Left ventricle myocardium inferior (tissue), 1 donor: Measurements from ENCODE around the gene TCF12. TPM values are rescaled to one million over a fixed set of nuclear protein-coding genes. Genes with fewer than 3 reads are reported as not detected.

Experiments
- DNase-seq: peaks from one replicate; pipeline ENCODE4 v3.0.0-alpha.2; 2020
- H3K27ac ChIP-seq: fragments of 200-600 bp; replicated peaks from 2 replicates; pipeline ENCODE4 v1.8.0; 2021
- H3K27me3 ChIP-seq: fragments of 200-600 bp; 2 replicates; pipeline ENCODE4 v1.8.0; 2021; ENCODE audit warnings: low read depth
- H3K36me3 ChIP-seq: fragments of 200-600 bp; 2 replicates; pipeline ENCODE4 v1.8.0; 2021
- H3K4me1 ChIP-seq: fragments of 200-600 bp; 2 replicates; pipeline ENCODE4 v1.8.0; 2021
- H3K4me3 ChIP-seq: fragments of 200-600 bp; 2 replicates; pipeline ENCODE4 v1.8.0; 2021; ENCODE audit warnings: mild to moderate bottlenecking, moderate library complexity
- H3K9me3 ChIP-seq: fragments of 200-600 bp; replicated peaks from 2 replicates; pipeline ENCODE4 v1.8.0; 2021
- intact Hi-C: fragments of 100-400 bp; cut with micrococcal nuclease; formaldehyde crosslinking; loops from one replicate; pipeline ENCODE4 v1.11.0; 2022
- total RNA-seq: library from RNA; stranded (reverse); fragmentation: NEBNext Ultra II Directional; extraction: Animal tissue kit (Norgen Biotek cat#: 25700); gene quantifications from one replicate; pipeline ENCODE4 v1.2.1, GENCODE V29; 2021
- TF ChIP-seq, protein P1 (sequence below): fragments of 200-600 bp; IDR thresholded peaks from 2 replicates; pipeline ENCODE4 v1.8.0; 2021; ENCODE audit warnings: antibody characterized with exemption, mild to moderate bottlenecking, borderline replicate concordance
- donor health status: DM: no; HTN: yes; CAD: no; lungs with severe emphysema.

The TCF12 gene
- total RNA-seq, 1 donor from 2014 or later, result 52.1 TPM

DNA sequence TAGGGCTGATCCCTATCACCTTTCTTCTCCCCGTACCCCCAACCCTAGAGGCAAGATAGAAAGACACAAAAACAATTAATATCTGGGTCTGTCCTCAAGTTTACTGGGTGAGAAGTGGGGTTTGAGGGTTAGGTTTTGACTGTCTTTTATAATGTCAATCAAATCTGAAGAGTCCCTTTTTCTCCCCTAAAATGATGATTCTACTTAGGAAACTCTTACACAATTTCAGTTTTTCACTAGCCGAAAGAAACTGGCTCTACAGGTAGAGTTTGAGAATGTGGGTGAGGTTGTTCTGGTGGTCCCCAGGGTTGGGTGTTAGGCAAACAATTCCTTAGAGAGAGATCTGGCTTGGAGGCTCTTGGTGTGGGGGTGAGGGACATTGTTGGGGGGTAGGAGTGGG lies 189.9 kb downstream of the TCF12 start:
- H3K9me3 ChIP-seq, result no peaks in the 10 kb centered on the region
- H3K27me3 ChIP-seq, result no peaks in the 10 kb centered on the region
- intact Hi-C loops, result no loop called here
- peaks cover 6% of the 10 kb centered on the region for H3K4me1 ChIP-seq
- H3K36me3 ChIP-seq, result no peaks in the 10 kb centered on the region
- H3K4me3 ChIP-seq, result no peak overlapping the region
- no peak overlapping the region for H3K27ac ChIP-seq
- TF ChIP-seq, protein P1, sequence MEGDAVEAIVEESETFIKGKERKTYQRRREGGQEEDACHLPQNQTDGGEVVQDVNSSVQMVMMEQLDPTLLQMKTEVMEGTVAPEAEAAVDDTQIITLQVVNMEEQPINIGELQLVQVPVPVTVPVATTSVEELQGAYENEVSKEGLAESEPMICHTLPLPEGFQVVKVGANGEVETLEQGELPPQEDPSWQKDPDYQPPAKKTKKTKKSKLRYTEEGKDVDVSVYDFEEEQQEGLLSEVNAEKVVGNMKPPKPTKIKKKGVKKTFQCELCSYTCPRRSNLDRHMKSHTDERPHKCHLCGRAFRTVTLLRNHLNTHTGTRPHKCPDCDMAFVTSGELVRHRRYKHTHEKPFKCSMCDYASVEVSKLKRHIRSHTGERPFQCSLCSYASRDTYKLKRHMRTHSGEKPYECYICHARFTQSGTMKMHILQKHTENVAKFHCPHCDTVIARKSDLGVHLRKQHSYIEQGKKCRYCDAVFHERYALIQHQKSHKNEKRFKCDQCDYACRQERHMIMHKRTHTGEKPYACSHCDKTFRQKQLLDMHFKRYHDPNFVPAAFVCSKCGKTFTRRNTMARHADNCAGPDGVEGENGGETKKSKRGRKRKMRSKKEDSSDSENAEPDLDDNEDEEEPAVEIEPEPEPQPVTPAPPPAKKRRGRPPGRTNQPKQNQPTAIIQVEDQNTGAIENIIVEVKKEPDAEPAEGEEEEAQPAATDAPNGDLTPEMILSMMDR, result no peak
- DNase-seq, result no peak

DNA sequence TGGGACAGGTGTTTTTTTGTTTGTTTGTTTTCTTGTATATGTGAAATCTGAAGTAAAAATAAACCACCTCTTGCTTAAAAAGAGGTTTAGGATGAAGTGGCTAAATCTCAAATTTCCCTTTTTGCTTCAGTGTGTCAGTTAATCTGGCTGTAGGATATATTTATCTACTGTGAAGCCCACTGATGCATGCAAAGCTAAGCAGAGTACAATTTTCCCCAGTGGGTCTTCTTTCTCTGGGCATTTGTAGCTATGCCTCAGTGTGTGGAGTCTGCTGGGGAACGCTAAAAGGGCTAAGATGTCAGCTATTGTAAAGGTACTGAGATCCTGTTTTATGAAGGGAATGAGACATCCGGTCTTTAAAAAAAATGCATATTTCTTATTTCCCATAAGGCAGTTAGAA lies 190.6 kb downstream of the TCF12 start:
- Histone ChIP-seq H3K27ac (no peak overlapping the region), H3K27me3 (no peaks in the 10 kb centered on the region), H3K36me3 (no peaks in the 10 kb centered on the region), H3K4me1 (peaks cover 9% of the 10 kb centered on the region), H3K4me3 (no peak overlapping the region), H3K9me3 (no peaks in the 10 kb centered on the region)
- TF ChIP-seq, protein P1, result no peak
- DNase-seq, result no peak
- intact Hi-C loops, result no loop called here

DNA sequence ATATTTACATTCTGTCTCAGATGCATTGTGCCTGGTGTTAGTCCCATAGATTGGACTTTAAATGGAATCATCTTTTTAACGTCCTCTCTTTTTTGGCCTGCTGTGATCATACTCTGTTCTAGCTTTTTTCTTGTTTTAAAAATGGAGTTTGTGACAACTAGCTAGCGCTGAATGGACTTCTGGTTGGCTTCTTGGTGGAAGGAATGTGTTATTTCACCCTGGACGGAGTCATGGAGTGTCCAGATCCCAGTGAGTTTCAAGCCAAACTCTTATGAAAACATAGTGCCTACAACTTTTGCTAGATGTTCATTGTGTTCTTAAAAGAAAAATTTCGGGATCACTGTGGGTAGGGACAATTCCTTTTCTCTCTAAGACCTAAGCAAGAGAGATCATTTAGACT lies 192.6 kb downstream of the TCF12 start:
- Histone ChIP-seq H3K27me3 (no peaks in the 10 kb centered on the region), H3K4me3 (no peak overlapping the region), H3K4me1 (peaks cover 17% of the 10 kb centered on the region), H3K36me3 (no peaks in the 10 kb centered on the region), H3K9me3 (no peaks in the 10 kb centered on the region), H3K27ac (no peak overlapping the region)
- DNase-seq, result no peak
- intact Hi-C loops, result no loop called here
- TF ChIP-seq, protein P1, result peak; percentile 24

DNA sequence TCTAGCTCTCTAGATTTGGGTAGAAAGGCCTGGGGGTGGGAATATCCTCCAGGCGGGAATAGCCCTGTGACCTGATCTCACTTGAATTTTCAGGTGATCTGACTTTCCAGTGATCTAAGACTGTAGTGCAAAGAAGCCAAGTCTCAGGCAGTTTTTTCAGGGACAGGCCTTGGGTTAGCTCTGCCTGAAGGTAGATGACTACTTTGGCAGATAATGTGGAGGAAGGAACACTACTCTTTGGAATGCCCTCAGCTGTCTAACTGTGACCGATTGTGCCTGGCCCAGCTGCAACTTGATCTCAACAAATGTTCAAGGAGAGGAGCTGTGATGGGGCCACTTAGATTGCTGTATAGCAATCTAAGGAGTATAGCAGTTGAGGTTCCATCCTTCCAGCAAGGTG lies 193.7 kb downstream of the TCF12 start:
- intact Hi-C loops, result no loop called here
- Histone ChIP-seq H3K4me1 (peaks cover 28% of the 10 kb centered on the region), H3K36me3 (no peaks in the 10 kb centered on the region), H3K4me3 (no peak overlapping the region), H3K27ac (no peak overlapping the region), H3K9me3 (no peaks in the 10 kb centered on the region), H3K27me3 (no peaks in the 10 kb centered on the region)
- TF ChIP-seq, protein P1, result no peak
- no peak for DNase-seq

DNA sequence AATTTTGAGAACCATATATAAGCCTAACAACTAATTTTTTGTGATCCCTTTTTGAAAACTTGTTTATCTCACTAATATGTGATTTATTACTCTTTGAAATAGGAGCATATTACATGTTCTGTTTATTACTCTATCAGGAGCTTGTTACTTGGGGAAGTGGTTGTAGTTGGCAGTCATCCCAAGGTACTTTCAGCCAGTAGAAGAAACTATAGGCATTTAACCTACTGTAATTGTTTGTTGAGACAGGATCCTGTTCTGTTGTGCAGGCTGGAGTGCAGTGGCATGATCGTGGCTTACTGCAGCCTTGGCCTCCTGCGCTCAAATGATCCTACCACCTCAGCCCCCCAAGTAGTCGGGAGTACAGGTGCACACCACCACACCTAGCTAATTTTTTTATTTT lies 195.6 kb downstream of the TCF12 start:
- DNase-seq, result no peak
- H3K4me3 ChIP-seq, result no peak overlapping the region
- no peaks in the 10 kb centered on the region for H3K36me3 ChIP-seq
- TF ChIP-seq, protein P1, result no peak
- H3K9me3 ChIP-seq, result no peaks in the 10 kb centered on the region
- intact Hi-C loops, result no loop called here
- peaks cover 46% of the 10 kb centered on the region for H3K4me1 ChIP-seq
- no peak overlapping the region for H3K27ac ChIP-seq
- H3K27me3 ChIP-seq, result no peaks in the 10 kb centered on the region
